ENCODE data around the gene BRMS1L. TPM values are rescaled to one million over a fixed set of nuclear protein-coding genes. Genes with fewer than 3 reads are reported as not detected.
A peak's percentile ranks its signal among the peaks of the same experiment; 100 is the strongest.

The BRMS1L gene
- total and polyA plus RNA-seq, 2 of the 13 experiments (the other 11 are each of a cell fraction or from before 2014, with no cell fraction given): 21.1 to 23.8 TPM

DNA sequence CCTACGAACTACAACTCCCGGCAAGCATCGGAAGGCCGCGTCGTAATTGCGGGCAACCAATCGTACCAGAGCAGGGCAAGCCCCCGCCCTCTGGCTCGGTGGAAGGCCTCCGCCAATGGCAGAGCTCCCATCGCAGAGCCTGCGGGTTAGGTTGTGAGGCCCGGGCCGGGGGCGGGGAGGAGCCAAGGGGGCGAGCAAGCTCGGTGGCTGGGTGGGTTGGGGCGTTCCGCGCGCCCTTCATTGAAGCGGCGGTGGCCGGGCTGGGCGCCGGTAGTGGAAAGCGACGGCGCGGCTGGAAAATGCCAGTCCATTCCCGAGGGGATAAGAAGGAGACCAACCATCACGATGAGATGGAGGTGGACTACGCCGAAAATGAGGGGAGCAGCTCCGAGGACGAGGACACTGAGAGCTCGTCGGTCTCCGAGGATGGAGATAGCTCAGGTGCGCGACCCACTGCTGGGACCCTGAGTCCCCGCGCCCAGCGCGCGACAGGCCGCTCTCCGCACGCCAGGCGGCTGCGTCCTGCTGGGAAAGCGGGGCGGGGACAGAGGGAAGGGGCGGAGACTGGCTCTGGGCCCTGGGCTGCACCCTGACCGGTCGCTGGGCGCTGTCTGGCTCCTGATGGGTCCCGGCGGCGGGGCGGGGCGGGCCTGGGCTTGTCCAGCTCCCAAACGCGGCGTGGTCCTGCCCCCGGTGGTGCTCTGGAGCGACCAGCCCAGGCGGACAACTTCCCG is at the start of gene BRMS1L (continued):
- peak; percentile 88 for TF ChIP-seq MED13 (CRISPR knock-in tag; IDR thresholded peaks at IDR 0.05)
- TF ChIP-seq, protein P1, sequence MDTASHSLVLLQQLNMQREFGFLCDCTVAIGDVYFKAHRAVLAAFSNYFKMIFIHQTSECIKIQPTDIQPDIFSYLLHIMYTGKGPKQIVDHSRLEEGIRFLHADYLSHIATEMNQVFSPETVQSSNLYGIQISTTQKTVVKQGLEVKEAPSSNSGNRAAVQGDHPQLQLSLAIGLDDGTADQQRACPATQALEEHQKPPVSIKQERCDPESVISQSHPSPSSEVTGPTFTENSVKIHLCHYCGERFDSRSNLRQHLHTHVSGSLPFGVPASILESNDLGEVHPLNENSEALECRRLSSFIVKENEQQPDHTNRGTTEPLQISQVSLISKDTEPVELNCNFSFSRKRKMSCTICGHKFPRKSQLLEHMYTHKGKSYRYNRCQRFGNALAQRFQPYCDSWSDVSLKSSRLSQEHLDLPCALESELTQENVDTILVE (CRISPR knock-in tag; IDR thresholded peaks at IDR 0.05): peak; percentile 93; the same call in 1 of the 2 replicates
- TF ChIP-seq ZSCAN25 (CRISPR knock-in tag; IDR thresholded peaks at IDR 0.05): peak; percentile 65
- peak; percentile 55; the same call in 1 of the 2 replicates for TF ChIP-seq RFX3 (CRISPR knock-in tag; IDR thresholded peaks at IDR 0.05)
- TF ChIP-seq ZNF790 (CRISPR knock-in tag; IDR thresholded peaks at IDR 0.05; ENCODE audit: borderline replicate concordance): peak; percentile 99
- TF ChIP-seq GATAD1 (CRISPR knock-in tag; IDR thresholded peaks at IDR 0.05): peak; percentile 92
- TF ChIP-seq, protein P2, sequence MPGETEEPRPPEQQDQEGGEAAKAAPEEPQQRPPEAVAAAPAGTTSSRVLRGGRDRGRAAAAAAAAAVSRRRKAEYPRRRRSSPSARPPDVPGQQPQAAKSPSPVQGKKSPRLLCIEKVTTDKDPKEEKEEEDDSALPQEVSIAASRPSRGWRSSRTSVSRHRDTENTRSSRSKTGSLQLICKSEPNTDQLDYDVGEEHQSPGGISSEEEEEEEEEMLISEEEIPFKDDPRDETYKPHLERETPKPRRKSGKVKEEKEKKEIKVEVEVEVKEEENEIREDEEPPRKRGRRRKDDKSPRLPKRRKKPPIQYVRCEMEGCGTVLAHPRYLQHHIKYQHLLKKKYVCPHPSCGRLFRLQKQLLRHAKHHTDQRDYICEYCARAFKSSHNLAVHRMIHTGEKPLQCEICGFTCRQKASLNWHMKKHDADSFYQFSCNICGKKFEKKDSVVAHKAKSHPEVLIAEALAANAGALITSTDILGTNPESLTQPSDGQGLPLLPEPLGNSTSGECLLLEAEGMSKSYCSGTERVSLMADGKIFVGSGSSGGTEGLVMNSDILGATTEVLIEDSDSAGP (CRISPR knock-in tag; IDR thresholded peaks at IDR 0.05; ENCODE audit: borderline replicate concordance): peak; percentile 98
- TF ChIP-seq EEA1 (CRISPR knock-in tag; IDR thresholded peaks at IDR 0.05; ENCODE audit: borderline replicate concordance): peak; percentile 100
- TF ChIP-seq ARID4A (CRISPR knock-in tag; IDR thresholded peaks at IDR 0.05; ENCODE audit: borderline replicate concordance): peak; percentile 100
- TF ChIP-seq ZNF713 (CRISPR knock-in tag; IDR thresholded peaks at IDR 0.05): peak; percentile 100
- TF ChIP-seq MYPOP (CRISPR knock-in tag; IDR thresholded peaks at IDR 0.05): peak; percentile 96
- TF ChIP-seq RERE (CRISPR knock-in tag; IDR thresholded peaks at IDR 0.05; ENCODE audit: low read depth): peak; percentile 63; the same call in 1 of the 2 replicates
- TF ChIP-seq KDM6A (CRISPR knock-in tag; IDR thresholded peaks at IDR 0.05; ENCODE audit: low read depth): peak; percentile 69; the same call in 1 of the 2 replicates
- peak; percentile 78 for TF ChIP-seq NCOA2 (CRISPR knock-in tag; IDR thresholded peaks at IDR 0.05)
- 0 out of 2 replicates have a peak, but pooled peaks have one; percentile 36 for TF ChIP-seq HNRNPUL1 (IDR thresholded peaks at IDR 0.05; ENCODE audit: low read depth, low read length)

All from HepG2 (cell line).